Testis (tissue), 2 donors: ENCODE results near the gene PRKACA.

ENCODE experiments used
- CTCF ChIP-seq, 3 experiments: fragments of 450-650 bp in 2 of 3; fragments of 200-600 bp in 1 of 3; sonication (generic) in 1 of 3; IDR thresholded peaks; one replicate each; pipeline ENCODE4 v1.5.1; 2016 to 2019; ENCODE audit warnings: antibody characterized with exemption in 3 of 3, mild to moderate bottlenecking in 2 of 3, moderate library complexity in 1 of 3
- POLR2A ChIP-seq: fragments of 450-650 bp; IDR thresholded peaks from one replicate; pipeline ENCODE4 v1.6.1; 2017; ENCODE audit warnings: antibody characterized with exemption, mild to moderate bottlenecking, moderate library complexity

GRCh38 chr19:14158276-14159023 is 40.9 kb upstream of the PRKACA start:
- TF ChIP-seq CTCF (IDR thresholded peaks at IDR 0.05) (no peak), POLR2A (no peak)
